ENCODE results near the gene VEGFC.

VEGFC gene

DNA sequence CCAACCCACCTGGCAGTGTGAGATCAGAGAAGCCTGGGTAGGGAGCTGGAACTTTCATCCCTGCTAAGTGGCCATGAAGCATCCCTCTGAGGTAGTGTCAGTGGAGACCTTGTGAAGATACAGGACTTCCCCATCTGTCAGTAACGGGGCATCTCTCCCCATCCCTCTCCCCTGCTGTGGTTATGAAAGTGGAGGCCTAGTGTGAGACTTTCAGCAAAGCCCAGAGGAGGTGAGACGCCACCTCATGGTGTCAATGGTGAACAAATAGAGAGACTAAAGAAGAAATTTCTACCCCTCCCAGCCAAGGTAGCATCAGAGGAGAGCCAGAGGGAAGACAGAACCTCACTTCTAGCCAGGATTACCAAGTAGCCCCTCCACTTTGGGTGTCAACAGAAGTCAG is 150.2 kb downstream of the VEGFC start:
- DNase-seq (ENCODE audit: low read depth), result no peak
- H3K9me3 ChIP-seq (ENCODE audit: control insufficient read depth, low read length), result no peaks in the 10 kb centered on the region
- H3K9ac ChIP-seq (ENCODE audit: low read length), result no peak overlapping the region
- no peaks in the 10 kb centered on the region for H3K27me3 ChIP-seq (replicated peaks; ENCODE audit: control insufficient read depth, insufficient read depth, low read length)
- no peaks in the 10 kb centered on the region for H3K36me3 ChIP-seq (ENCODE audit: control insufficient read depth, insufficient read depth, low read length, severe bottlenecking)
- no peaks in the 10 kb centered on the region for H3K4me1 ChIP-seq (ENCODE audit: control insufficient read depth, insufficient read depth, low read length)
- H3K4me3 ChIP-seq (ENCODE audit: low read length), result no peak overlapping the region

DNA sequence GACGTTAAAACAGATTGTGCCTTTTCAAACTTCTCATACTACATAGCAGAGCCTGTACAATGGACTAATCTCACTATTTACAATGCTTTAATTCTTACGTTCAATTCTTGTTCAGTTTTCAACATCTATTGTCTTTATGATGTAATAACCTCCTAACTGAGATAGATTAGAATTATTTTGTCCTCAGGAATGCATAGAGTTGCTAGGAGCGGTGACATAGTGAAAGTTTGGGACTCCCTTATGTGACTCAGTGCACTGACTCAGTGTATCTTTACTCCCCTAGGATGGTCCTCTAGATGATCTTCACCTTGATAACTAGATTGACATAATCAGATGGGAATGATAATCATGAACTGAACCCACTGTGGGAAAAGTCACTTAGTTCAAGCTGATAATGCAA is 151.5 kb downstream of the VEGFC start:
- Histone ChIP-seq H3K4me3 (ENCODE audit: low read length) (no peak overlapping the region), H3K9ac (ENCODE audit: low read length) (no peak overlapping the region), H3K27me3 (replicated peaks; ENCODE audit: control insufficient read depth, insufficient read depth, low read length) (no peaks in the 10 kb centered on the region), H3K9me3 (ENCODE audit: control insufficient read depth, low read length) (no peaks in the 10 kb centered on the region), H3K36me3 (ENCODE audit: control insufficient read depth, insufficient read depth, low read length, severe bottlenecking) (no peaks in the 10 kb centered on the region), H3K4me1 (ENCODE audit: control insufficient read depth, insufficient read depth, low read length) (no peaks in the 10 kb centered on the region)
- peak; percentile 7 for DNase-seq (ENCODE audit: low read depth)

DNA sequence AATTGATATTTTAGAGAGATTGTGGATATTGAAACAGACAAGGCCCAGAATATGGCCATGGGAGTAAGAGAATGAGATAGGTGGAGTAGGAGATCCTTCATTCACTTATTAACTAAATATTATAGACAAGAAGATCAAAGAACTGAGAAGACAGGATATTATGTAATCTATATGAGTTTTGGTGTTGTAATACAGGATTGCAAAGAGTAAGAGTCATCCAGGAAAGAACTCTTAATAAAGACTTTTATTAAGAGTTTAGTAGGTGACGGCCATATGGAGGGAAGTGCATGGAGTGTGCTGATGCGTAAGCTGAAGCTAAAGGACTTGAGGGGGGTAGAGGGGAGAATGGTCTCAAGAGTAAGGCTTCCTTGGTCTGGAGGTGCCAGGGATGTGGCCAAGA is 153.7 kb downstream of the VEGFC start:
- no peak for DNase-seq (ENCODE audit: low read depth)
- H3K36me3 ChIP-seq (ENCODE audit: control insufficient read depth, insufficient read depth, low read length, severe bottlenecking), result no peaks in the 10 kb centered on the region
- no peaks in the 10 kb centered on the region for H3K27me3 ChIP-seq (replicated peaks; ENCODE audit: control insufficient read depth, insufficient read depth, low read length)
- H3K9me3 ChIP-seq (ENCODE audit: control insufficient read depth, low read length), result no peaks in the 10 kb centered on the region
- no peak overlapping the region for H3K4me3 ChIP-seq (ENCODE audit: low read length)
- H3K9ac ChIP-seq (ENCODE audit: low read length), result no peak overlapping the region
- peaks cover 8% of the 10 kb centered on the region for H3K4me1 ChIP-seq (ENCODE audit: control insufficient read depth, insufficient read depth, low read length)

DNA sequence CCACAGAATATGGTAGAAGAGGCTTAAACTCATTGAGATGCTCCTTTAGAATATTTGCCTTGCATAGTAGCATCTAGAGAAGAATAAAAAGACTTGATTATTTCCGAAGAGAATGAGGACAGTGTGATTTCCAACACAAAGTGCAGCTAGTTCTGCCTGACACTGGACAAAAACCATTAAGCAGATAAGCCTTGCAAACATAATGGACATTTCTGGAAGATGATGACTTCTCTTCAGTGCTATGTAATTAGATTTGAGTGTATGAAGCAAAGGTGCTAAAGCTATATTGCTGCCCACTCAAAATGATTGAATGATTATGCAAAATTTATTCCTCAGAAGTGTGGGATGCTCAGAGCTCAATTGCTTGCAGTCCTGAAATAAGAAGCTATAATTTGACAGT is 156.4 kb downstream of the VEGFC start:
- Histone ChIP-seq H3K9ac (ENCODE audit: low read length) (no peak overlapping the region), H3K27me3 (replicated peaks; ENCODE audit: control insufficient read depth, insufficient read depth, low read length) (no peaks in the 10 kb centered on the region), H3K4me3 (ENCODE audit: low read length) (no peak overlapping the region), H3K9me3 (ENCODE audit: control insufficient read depth, low read length) (no peaks in the 10 kb centered on the region), H3K36me3 (ENCODE audit: control insufficient read depth, insufficient read depth, low read length, severe bottlenecking) (no peaks in the 10 kb centered on the region), H3K4me1 (ENCODE audit: control insufficient read depth, insufficient read depth, low read length) (peaks cover 8% of the 10 kb centered on the region)
- DNase-seq (ENCODE audit: low read depth), result no peak

DNA sequence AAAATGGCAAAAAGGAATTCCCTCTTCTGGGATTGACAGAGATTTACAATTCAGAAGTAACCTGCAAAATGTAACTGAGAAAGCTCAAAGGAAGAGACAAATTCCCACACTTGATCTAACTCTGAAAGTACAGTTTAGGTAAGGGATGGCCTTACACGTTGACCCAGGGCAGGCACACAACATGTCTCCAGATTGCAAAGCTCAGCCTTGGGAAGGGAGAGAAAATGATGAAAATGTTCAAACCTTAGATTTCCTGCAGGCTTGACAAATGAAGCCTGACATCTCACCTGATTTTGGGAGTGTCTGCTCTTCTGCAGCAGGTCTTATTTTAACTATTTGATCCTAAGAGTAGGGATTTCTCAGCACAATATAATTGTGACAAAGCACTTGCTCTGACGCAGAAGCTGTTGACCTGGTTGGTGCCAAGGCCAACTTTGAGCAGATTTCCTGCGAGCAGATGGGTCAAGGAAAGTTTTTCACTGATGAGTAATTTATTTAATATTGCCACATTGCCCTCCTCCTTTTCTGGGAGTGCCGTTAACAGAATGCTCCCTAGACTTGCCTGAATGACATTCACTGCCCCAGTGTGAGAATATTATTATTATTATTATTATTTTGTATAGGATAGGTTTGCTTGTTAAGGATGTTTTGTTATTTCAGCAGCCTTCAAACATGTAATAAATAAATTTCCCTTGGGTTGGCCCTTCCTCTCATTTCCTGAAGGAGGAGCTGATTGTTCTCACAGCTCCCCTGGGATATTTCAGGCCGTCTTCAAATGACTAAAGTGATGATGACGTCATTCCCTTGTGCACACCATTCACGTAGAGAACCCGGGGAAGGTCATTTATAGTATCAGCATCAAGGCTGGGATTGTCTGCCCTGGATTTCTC is 157.1 kb downstream of the VEGFC start:
- Histone ChIP-seq H3K9ac (ENCODE audit: low read length) (no peak overlapping the region), H3K9me3 (ENCODE audit: control insufficient read depth, low read length) (no peaks in the 10 kb centered on the region), H3K27me3 (replicated peaks; ENCODE audit: control insufficient read depth, insufficient read depth, low read length) (no peaks in the 10 kb centered on the region), H3K4me3 (ENCODE audit: low read length) (no peak overlapping the region), H3K4me1 (ENCODE audit: control insufficient read depth, insufficient read depth, low read length) (peaks cover 8% of the 10 kb centered on the region), H3K36me3 (ENCODE audit: control insufficient read depth, insufficient read depth, low read length, severe bottlenecking) (no peaks in the 10 kb centered on the region)
- DNase-seq (ENCODE audit: low read depth), result no peak
